Smooth muscle cell of the brain vasculature (primary cell): ENCODE results near the gene DEFB123.

ENCODE experiments used
- DNase-seq: peaks from one replicate; pipeline ENCODE4 v3.0.0-alpha.2; 2012; ENCODE audit warnings: low read depth, low spot score

Gene DEFB123

GRCh38 chr20:31473331-31474096, 33.1 kb downstream of the DEFB123 start:
- no peak for DNase-seq

GRCh38 chr20:31474097-31474436, 33.6 kb downstream of the DEFB123 start:
- no peak for DNase-seq

- no peak for DNase-seq
Observed at GRCh38 chr20:31474758-31475427, 34.5 kb downstream of the DEFB123 start, which contains the start of the genes DEFB124 and REM1. Gene DEFB124 (minus strand): TSS chr20:31475127. CDS start chr20:31473013, 2,114 bp downstream. Gene REM1 (plus strand): TSS chr20:31475288. CDS start chr20:31476446, 1,158 bp downstream.

- no peak for DNase-seq
Observed at GRCh38 chr20:31475472-31476293, 35.3 kb downstream of the DEFB123 start.

GRCh38 chr20:31476294-31476585, 35.8 kb downstream of the DEFB123 start:
- no peak for DNase-seq

GRCh38 chr20:31476643-31477215, 36.3 kb downstream of the DEFB123 start:
- DNase-seq = no peak

GRCh38 chr20:31484001-31484400, 43.6 kb downstream of the DEFB123 start:
- DNase-seq = no peak

- no peak for DNase-seq
Observed at GRCh38 chr20:31485450-31486339, 45.3 kb downstream of the DEFB123 start.

GRCh38 chr20:31488115-31488514, 47.7 kb downstream of the DEFB123 start:
- DNase-seq = no peak

GRCh38 chr20:31489152-31489551, 48.7 kb downstream of the DEFB123 start:
- no peak for DNase-seq

- DNase-seq = no peak
Observed at GRCh38 chr20:31490752-31491151, 50.3 kb downstream of the DEFB123 start.

- no peak for DNase-seq
Observed at GRCh38 chr20:31494131-31494530, 53.7 kb downstream of the DEFB123 start.

GRCh38 chr20:31496761-31497295, 56.4 kb downstream of the DEFB123 start:
- DNase-seq = no peak

GRCh38 chr20:31497838-31498540, 57.6 kb downstream of the DEFB123 start:
- no peak for DNase-seq
